H1 (cell line): ENCODE data around the gene SLC25A11. TPM values are rescaled to one million over a fixed set of nuclear protein-coding genes. Genes with fewer than 3 reads are reported as not detected.

Experiments
- ATF2 ChIP-seq: IDR thresholded peaks from 2 replicates; pipeline ENCODE4 v1.6.1; 2012; ENCODE audit warnings: low read length, inconsistent platforms
- BACH1 ChIP-seq: IDR thresholded peaks from 2 replicates; pipeline ENCODE4 v1.6.1; 2012; ENCODE audit warnings: low read length, improper control_type of control experiment
- CREB1 ChIP-seq: IDR thresholded peaks from 2 replicates; pipeline ENCODE4 v1.6.1; 2012; ENCODE audit warnings: inconsistent platforms
- PHF8 ChIP-seq: fragments of 200-600 bp; sonication (generic); conservative IDR thresholded peaks from 2 replicates; pipeline ENCODE4 v1.7.1; 2012; ENCODE audit warnings: low read depth, mild to moderate bottlenecking, inconsistent platforms, low read length, moderate library complexity
- polyA plus RNA-seq, 7 experiments: library from polyadenylated mRNA; depleted of rRNA in 3 of 7; stranded (reverse) in 5 of 7; unstranded in 2 of 7; fragments of >200 nt in 5 of 7; fragments of 200-250 nt in 2 of 7; gene quantifications; 1 replicate in 5 of 7; 2 replicates in 1 of 7; 4 replicates in 1 of 7; pipeline versions ENCODE4 v1.2.1 to v1.2.3, GENCODE V29; 2011 to 2013; ENCODE audit warnings: missing spikeins in 2 of 7, mixed read lengths in 2 of 7
- total RNA-seq: library from RNA; stranded (reverse); fragmentation: NEBNext Ultra II Directional; extraction: Animal tissue kit (Norgen Biotek cat#: 25700); gene quantifications from 2 replicates; pipeline ENCODE4 v1.2.1, GENCODE V29; 2021

Gene SLC25A11
- total and polyA plus RNA-seq, 2 of the 8 experiments (the other 6 are each of a cell fraction or from before 2014, with no cell fraction given): 55.9 to 97.0 TPM

DNA sequence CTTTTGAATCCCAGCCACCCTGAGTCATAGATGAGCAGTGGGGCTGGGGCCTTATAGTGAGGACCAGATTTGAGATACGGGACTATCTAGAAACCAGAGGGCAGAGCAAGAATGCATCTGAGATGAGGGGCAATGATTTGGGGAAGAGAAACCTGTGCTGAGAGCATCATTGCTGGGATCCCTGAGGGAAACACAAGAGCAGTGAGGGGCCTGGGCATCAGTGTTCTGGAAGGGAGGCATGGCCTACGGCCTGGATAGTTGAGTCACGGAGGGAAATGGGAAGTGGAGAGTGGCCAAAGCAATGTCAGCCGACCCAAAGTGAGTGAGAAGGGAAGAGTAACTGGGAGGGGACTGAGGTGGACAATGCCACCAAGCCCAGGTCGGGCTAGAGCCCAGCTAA lies 42.5 kb upstream of the SLC25A11 start (continued):
- TF ChIP-seq CREB1: no peak
- no peak for TF ChIP-seq PHF8
- TF ChIP-seq BACH1: no peak
- TF ChIP-seq ATF2: no peak
